ENCODE data around the gene VANGL2.
A peak's percentile ranks its signal among the peaks of the same experiment; 100 is the strongest.

VANGL2 gene

DNA sequence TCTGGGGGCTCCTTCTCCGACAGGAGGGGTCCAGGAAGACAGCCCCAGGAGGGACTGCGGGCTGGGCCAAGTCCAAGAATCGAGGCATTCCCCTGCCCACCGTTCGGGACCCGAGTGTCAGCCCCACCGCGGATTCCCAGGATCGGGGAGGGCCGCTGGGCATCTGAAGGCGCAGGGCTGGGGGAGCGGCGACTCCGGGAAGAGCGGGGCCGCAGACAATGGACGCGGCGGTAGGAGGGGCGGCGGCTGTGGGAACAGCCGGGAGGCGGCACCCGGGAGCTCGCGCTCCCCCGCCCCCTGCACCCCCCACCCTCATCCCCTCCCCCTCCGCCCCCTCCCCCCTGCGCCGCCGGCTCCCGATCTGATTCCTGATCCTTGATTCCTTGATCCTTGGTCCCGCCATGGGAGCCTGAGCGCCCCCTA is at the start of gene VANGL2:
TSS of gene VANGL2 (plus strand) at position 342 of the 423 bp plus-strand sequence. CDS start 15,274 bp downstream, outside the sequence.
- DNase-seq = no peak

- no peak for DNase-seq
These were observed 48.7 kb upstream of the VANGL2 start for GRCh38 chr1:160351629-160352028.

DNA sequence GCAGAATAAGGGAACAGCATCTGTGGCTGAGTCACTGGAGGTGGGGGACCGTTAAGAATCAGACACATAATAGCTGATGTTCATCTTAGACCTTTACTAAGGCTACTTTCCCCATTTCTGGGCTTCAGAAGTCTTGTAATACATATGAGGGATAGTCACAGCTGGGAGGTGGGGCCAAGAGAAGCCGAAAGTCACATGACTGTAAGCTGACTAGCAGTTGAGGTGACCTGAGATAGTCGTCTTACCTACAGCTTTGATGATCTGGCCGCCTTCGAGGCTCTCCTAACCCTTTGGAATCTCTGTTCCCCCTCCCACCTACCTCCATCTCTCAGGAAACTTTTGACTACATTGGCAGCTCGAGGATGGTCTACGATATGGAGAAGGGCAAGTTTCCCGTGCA is 47.8 kb upstream of the VANGL2 start:
- DNase-seq = no peak

DNA sequence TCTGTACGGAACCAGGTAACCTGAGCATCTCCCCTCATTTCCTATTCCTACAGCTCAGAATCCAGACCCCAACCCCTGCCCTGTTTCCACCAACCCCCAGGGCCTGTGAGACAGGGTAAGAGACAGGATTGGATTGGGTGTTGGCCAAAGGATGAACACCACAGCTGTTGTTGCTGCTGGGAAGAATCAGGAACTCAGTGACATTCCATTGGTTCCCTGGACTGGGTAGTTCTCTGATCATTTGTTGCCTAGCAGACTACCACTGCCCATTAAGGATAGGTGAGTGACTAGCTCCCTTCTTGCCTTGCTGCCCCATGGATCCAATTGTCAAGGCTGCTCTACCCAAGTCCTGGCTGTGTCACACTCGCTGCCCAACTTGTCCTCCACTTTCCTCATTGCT is 47.1 kb upstream of the VANGL2 start:
- no peak for DNase-seq

- DNase-seq = peak; percentile 29
These were observed 45.9 kb upstream of the VANGL2 start for GRCh38 chr1:160354388-160354985.

- DNase-seq = no peak
These were observed 42.9 kb upstream of the VANGL2 start for GRCh38 chr1:160357286-160358002.

GRCh38 chr1:160358073-160358472 is 42.3 kb upstream of the VANGL2 start:
- no peak for DNase-seq

GRCh38 chr1:160359559-160360226 is 40.7 kb upstream of the VANGL2 start:
- no peak for DNase-seq

DNA sequence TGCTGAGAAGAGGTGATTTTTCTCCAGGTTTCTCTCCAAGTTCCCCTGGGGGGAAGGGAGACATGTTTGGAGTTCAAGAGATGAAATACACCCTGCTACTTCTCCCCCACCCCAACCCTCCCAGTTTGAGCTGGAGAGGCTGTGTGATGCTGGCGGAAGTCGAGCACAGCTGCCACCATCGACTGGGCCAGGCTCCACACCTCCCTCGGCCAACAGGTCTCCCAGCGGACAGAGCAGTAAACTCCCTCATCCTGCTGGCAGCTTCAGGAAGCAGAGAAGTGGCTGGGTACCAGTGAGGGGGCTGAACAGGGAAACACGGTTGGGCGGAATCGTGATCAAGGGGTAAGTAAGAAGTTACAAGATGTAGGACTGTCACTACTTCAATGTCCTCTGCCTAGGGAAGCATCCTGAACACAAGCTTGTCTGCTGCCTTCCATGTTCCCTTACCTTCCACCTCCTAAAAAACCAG is 40.1 kb upstream of the VANGL2 start:
- no peak for DNase-seq

- DNase-seq = no peak
These were observed 39.2 kb upstream of the VANGL2 start for GRCh38 chr1:160361199-160361598.

DNA sequence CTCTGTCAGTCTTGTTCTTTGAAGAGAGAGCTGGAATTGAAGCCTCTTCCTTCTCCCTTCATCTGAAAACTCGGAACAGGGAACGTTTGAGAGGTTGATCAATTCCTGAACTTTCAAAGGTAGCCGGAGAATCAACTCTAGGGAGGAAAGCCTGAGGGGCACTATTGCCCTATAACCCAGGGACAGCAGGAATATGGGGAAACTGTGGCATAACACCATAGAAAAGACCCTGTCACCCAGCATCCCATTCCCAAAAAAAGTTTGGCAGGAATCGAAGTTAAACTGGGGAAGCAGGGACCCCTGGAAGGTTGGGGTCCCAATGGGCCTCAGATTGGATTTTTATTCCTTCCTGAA is 38.6 kb upstream of the VANGL2 start:
- no peak for DNase-seq

- no peak for DNase-seq
These were observed 38.0 kb upstream of the VANGL2 start for GRCh38 chr1:160362168-160362957.

DNA sequence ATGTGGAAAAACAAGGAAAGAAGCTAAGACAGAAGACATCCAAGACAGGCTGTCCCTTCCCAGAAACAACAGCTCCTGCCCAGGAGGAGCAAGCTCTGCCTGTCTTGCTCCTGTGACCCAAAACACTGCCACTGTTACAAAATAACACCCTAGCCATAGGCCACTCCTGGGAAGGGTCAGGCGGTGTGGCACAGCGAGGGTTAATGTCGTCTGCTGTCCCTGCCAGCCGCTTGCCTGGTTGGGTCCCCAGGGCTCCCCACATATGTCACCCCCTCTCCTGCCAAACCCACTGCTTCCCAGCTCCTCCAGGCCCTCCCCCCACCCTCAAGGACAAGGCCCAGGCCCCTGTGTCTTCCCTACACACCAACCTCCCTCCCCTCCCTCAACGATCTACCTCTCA is 37.4 kb upstream of the VANGL2 start:
- DNase-seq = no peak

GRCh38 chr1:160363951-160364735 is 36.2 kb upstream of the VANGL2 start:
- DNase-seq = no peak

GRCh38 chr1:160365325-160365724 is 35.0 kb upstream of the VANGL2 start:
- DNase-seq = no peak

GRCh38 chr1:160366731-160367515 is 33.4 kb upstream of the VANGL2 start, which contains the start of gene NHLH1:
Gene NHLH1, plus strand, starts transcription at chr1:160367071. Its CDS starts 3,661 bp downstream, at chr1:160370732.
- no peak for DNase-seq

- no peak for DNase-seq
These were observed 32.9 kb upstream of the VANGL2 start for GRCh38 chr1:160367516-160367900.

GRCh38 chr1:160367934-160368923 is 32.1 kb upstream of the VANGL2 start:
- no peak for DNase-seq

GRCh38 chr1:160369087-160369486 is 31.3 kb upstream of the VANGL2 start:
- DNase-seq = no peak
